A673 (cell line): ENCODE measurements around the gene SHC3. TPM values are rescaled to one million over a fixed set of nuclear protein-coding genes. Genes with fewer than 3 reads are reported as not detected.

Experiments used
- BruUV-seq: library from RNA; stranded (reverse); fragments of 400-500 nt; replicated peaks from 2 replicates; lab custom pipeline; 2021; lab: Mats Ljungman, UMichigan
- CTCF ChIA-PET: fragments of 300-600 bp; sonication (Branson Sonifier 250); formaldehyde crosslinking; loops from one replicate; lab custom pipeline; 2022; ENCODE audit warnings: antibody characterized with exemption; lab: Charles Lee
- POLR2A ChIA-PET: fragments of 300-600 bp; sonication (Branson Sonifier 250); formaldehyde crosslinking; loops from one replicate; lab custom pipeline; 2022; ENCODE audit warnings: antibody characterized with exemption; ENCODE audit not compliant: low non-redundant PET; lab: Charles Lee
- DNase-seq: peaks from one replicate; pipeline ENCODE4 v3.0.0-alpha.2; 2015; ENCODE audit warnings: low spot score
- H3K27ac ChIP-seq: fragments of 200-600 bp; sonication (generic); 2 replicates; pipeline ENCODE4 v1.5.1; 2016; ENCODE audit warnings: mixed run types, low read depth, mild to moderate bottlenecking, mixed read lengths, antibody characterized with exemption, low read length; ENCODE audit not compliant: poor library complexity, severe bottlenecking
- H3K27me3 ChIP-seq: fragments of 200-600 bp; sonication (generic); replicated peaks from 2 replicates; pipeline ENCODE4 v1.6.1; 2017; ENCODE audit warnings: mixed run types, low read depth, mild to moderate bottlenecking, mixed read lengths, antibody characterized with exemption, low read length; ENCODE audit not compliant: insufficient read depth, poor library complexity
- H3K36me3 ChIP-seq: fragments of 200-600 bp; sonication (generic); 2 replicates; pipeline ENCODE4 v1.6.1; 2016; ENCODE audit warnings: mixed run types, mild to moderate bottlenecking, mixed read lengths, antibody characterized with exemption, low read length; ENCODE audit not compliant: insufficient read depth, poor library complexity, severe bottlenecking
- H3K4me1 ChIP-seq: fragments of 200-600 bp; sonication (generic); 2 replicates; pipeline ENCODE4 v1.6.1; 2017; ENCODE audit warnings: mixed run types, mild to moderate bottlenecking, mixed read lengths, antibody characterized with exemption, low read length; ENCODE audit not compliant: insufficient read depth, poor library complexity, severe bottlenecking
- H3K4me3 ChIP-seq: fragments of 200-600 bp; sonication (generic); 2 replicates; pipeline ENCODE4 v1.5.1; 2016; ENCODE audit warnings: low read depth, mixed run types, mild to moderate bottlenecking, mixed read lengths, low read length; ENCODE audit not compliant: poor library complexity, severe bottlenecking
- H3K9me3 ChIP-seq: fragments of 200-600 bp; sonication (generic); 2 replicates; pipeline ENCODE4 v1.6.1; 2016; ENCODE audit warnings: mixed run types, low read depth, mild to moderate bottlenecking, mixed read lengths, antibody characterized with exemption, low read length; ENCODE audit not compliant: poor library complexity, severe bottlenecking
- CTCF ChIP-seq: fragments of 300-800, 200-600 bp; sonication (generic); conservative IDR thresholded peaks from 2 replicates; pipeline ENCODE4 v1.5.1; 2017; ENCODE audit warnings: low read depth, mild to moderate bottlenecking, antibody characterized with exemption, low read length, moderate library complexity, mixed read lengths
- EZH2 ChIP-seq: fragments of 200-600 bp; sonication (generic); IDR thresholded peaks from 2 replicates; pipeline ENCODE4 v1.6.1; 2017; ENCODE audit warnings: borderline replicate concordance, low read depth, mild to moderate bottlenecking, mixed read lengths, antibody characterized with exemption, low read length; ENCODE audit not compliant: poor library complexity, severe bottlenecking
- intact Hi-C: fragments of 100-400 bp; cut with micrococcal nuclease; formaldehyde crosslinking; loops from one replicate; pipeline ENCODE4 v1.10.0; 2022; ENCODE audit not compliant: unreplicated experiment
- total RNA-seq: library from RNA; stranded (reverse); gene quantifications from 2 replicates; pipeline ENCODE4 v1.2.3, GENCODE V29; 2021

The SHC3 gene
- total RNA-seq, 1 experiment from 2014 or later, result 6.6 TPM

GRCh38 chr9:88998503-88998902 is 180.1 kb downstream of the SHC3 start:
- CTCF ChIA-PET, result no interaction called here
- peak; percentile 71 for DNase-seq
- Histone ChIP-seq H3K27me3 (no peaks in the 10 kb centered on the region), H3K27ac (no peak overlapping the region), H3K4me3 (no peak overlapping the region), H3K36me3 (peaks cover 9% of the 10 kb centered on the region), H3K4me1 (peaks cover 28% of the 10 kb centered on the region), H3K9me3 (no peaks in the 10 kb centered on the region)
- intact Hi-C loops, result loop anchor here (10.0 kb wide), 1 partner anchor 254 kb away; no protein-coding TSS in a partner anchor
- BruUV-seq, result no TSS peak
- TF ChIP-seq EZH2 (no peak), CTCF (no peak)
- POLR2A ChIA-PET, result no interaction called here

- POLR2A ChIA-PET, result no interaction called here
- CTCF ChIA-PET, result no interaction called here
- peaks cover 4% of the 10 kb centered on the region for H3K36me3 ChIP-seq
- intact Hi-C loops, result loop anchor here (10.0 kb wide), 1 partner anchor 253 kb away; no protein-coding TSS in a partner anchor
- H3K9me3 ChIP-seq, result no peaks in the 10 kb centered on the region
- no TSS peak for BruUV-seq
- H3K4me1 ChIP-seq, result peaks cover 36% of the 10 kb centered on the region
- no peak overlapping the region for H3K27ac ChIP-seq
- H3K4me3 ChIP-seq, result no peak overlapping the region
- TF ChIP-seq CTCF (no peak), EZH2 (no peak)
- no peaks in the 10 kb centered on the region for H3K27me3 ChIP-seq
- DNase-seq, result no peak
These were observed 181.0 kb downstream of the SHC3 start for GRCh38 chr9:88997646-88998045.

GRCh38 chr9:88996921-88997235 is 181.7 kb downstream of the SHC3 start:
- TF ChIP-seq CTCF (no peak), EZH2 (no peak)
- intact Hi-C loops, result loop anchor here (10.0 kb wide), 1 partner anchor 252 kb away; no protein-coding TSS in a partner anchor
- Histone ChIP-seq H3K4me1 (peaks cover 36% of the 10 kb centered on the region), H3K36me3 (peaks cover 4% of the 10 kb centered on the region), H3K27me3 (no peaks in the 10 kb centered on the region), H3K27ac (no peak overlapping the region), H3K4me3 (no peak overlapping the region), H3K9me3 (no peaks in the 10 kb centered on the region)
- ChIA-PET POLR2A (no interaction called here), CTCF (no interaction called here)
- BruUV-seq, result no TSS peak
- no peak for DNase-seq
